Heart left ventricle (tissue), 16 donors: ENCODE results near the gene FOS. TPM values are rescaled to one million over a fixed set of nuclear protein-coding genes. Genes with fewer than 3 reads are reported as not detected.

Experiments
- ATAC-seq, 4 donors: fragments of 200-7000 bp; cut with Tn5 transposase; one replicate each; pipeline ENCODE4 v1.9.1; 2020 to 2022; ENCODE audit warnings: moderate library complexity in 4 of 4, mild to moderate bottlenecking in 3 of 4, moderate number of reproducible peaks in 1 of 4
- DNase-seq, 5 donors: peaks; one replicate each; pipeline ENCODE4 v3.0.0-alpha.2; 2020
- H3K27ac ChIP-seq, 12 donors: fragments of 200-600 bp; sonication (generic) in 4 of 12; one replicate each; pipeline versions ENCODE4 v1.5.0 to v1.8.0; 2016 to 2022; ENCODE audit warnings: mild to moderate bottlenecking in 2 of 12
- H3K27me3 ChIP-seq, 9 donors: fragments of 200-600 bp; sonication (generic) in 2 of 9; one replicate each; pipeline versions ENCODE4 v1.5.1 to v1.8.0; 2016 to 2022; ENCODE audit warnings: mild to moderate bottlenecking in 3 of 9
- H3K36me3 ChIP-seq, 9 donors: fragments of 200-600 bp; sonication (generic) in 2 of 9; one replicate each; pipeline versions ENCODE4 v1.5.0 to v1.8.0; 2018 to 2022; ENCODE audit warnings: mild to moderate bottlenecking in 2 of 9
- H3K4me1 ChIP-seq, 12 donors: fragments of 200-600 bp; sonication (generic) in 4 of 12; one replicate each; pipeline versions ENCODE4 v1.5.0 to v1.8.0; 2016 to 2022; ENCODE audit warnings: mild to moderate bottlenecking in 3 of 12
- H3K4me3 ChIP-seq, 12 donors: fragments of 200-600 bp; sonication (generic) in 4 of 12; one replicate each; pipeline versions ENCODE4 v1.5.0 to v1.8.0; 2017 to 2022; ENCODE audit warnings: mild to moderate bottlenecking in 9 of 12, moderate library complexity in 4 of 12
- H3K9me3 ChIP-seq, 12 donors: fragments of 200-600 bp; sonication (generic) in 4 of 12; one replicate each; pipeline versions ENCODE4 v1.5.0 to v1.8.0; 2016 to 2022; ENCODE audit warnings: mild to moderate bottlenecking in 1 of 12
- CTCF ChIP-seq, 12 donors: fragments of 200-600 bp; sonication (generic) in 4 of 12; IDR thresholded peaks; one replicate each; pipeline versions ENCODE4 v1.5.0 to v1.8.0; 2018 to 2022; ENCODE audit warnings: antibody characterized with exemption in 12 of 12, mild to moderate bottlenecking in 5 of 12
- POLR2A ChIP-seq, 2 donors: fragments of 450-650 bp; IDR thresholded peaks; one replicate each; pipeline ENCODE4 v1.6.1; 2017; ENCODE audit warnings: antibody characterized with exemption in 2 of 2, mild to moderate bottlenecking in 2 of 2, moderate library complexity in 2 of 2
- WGBS, 4 donors: extraction: QIAGEN DNeasy Blood & Tissue Kit in 2 of 4; methylation state at CpG; one replicate each; pipeline versions ENCODE4 v1.1.5 to v1.1.7; 2013 to 2018; 5-methylcytosine and 5-hydroxymethylcytosine counted together
- intact Hi-C, 10 donors: fragments of 100-400 bp; cut with DNase I; formaldehyde crosslinking; loops; one replicate each; pipeline versions ENCODE4 v1.11.1 to v1.14.2; 2022
- polyA plus RNA-seq, 2 donors: library from polyadenylated mRNA; stranded (reverse); fragments of 200-250 nt; gene quantifications; one replicate each; pipeline ENCODE4 v1.2.3, GENCODE V29; 2013
- total RNA-seq, 9 donors: library from RNA; depleted of rRNA in 2 of 9; stranded (reverse); fragments of >200 nt in 2 of 9; fragmentation: NEBNext Ultra II Directional in 3 of 9; extraction: Animal tissue kit (Norgen Biotek cat#: 25700) in 3 of 9; gene quantifications; one replicate each; pipeline versions ENCODE4 v1.1.0 to v1.2.4, GENCODE V29; 2016 to 2023
- donor health status: ischemic (EF 13 %, LVEDD 7.1; RV severe dilation, severe dysfunction).
- donor health status: healthy with polysubstance abuse.
- donor health status: DM: no; HTN: yes; CAD: no.
- donor health status: DM: no; HTN: no; CAD: no.
- donor health status: ischemic (EF 25% LVEDD 6.9; RV normal size, moderate dysfunction).
- donor health status: ischemic (EF 25% LVEDD 5.7; RV mildly dilated, moderate dysfunction).
- donor health status: healthy.
- donor health status: DM: yes; HTN: yes; CAD: no.
- donor health status: ischemic (EF 35%, LVEDD 5.7; RV mildly dilated, moderate dysfunction).
- donor health status: nonischemic (EF 11% LVEDD 7.7; RV severe dilation, severe dysfunction).
- donor health status: DM: yes; HTN: yes; CAD: no.
- donor health status: PGD.
- donor health status: ischemic (EF 29% LVEDD 5.4; RV normal size, mild dysfunction).
- donor health status: nonischemic (EF 23%, LVEDD 6.1; RV moderate dilation, normal function).

The FOS gene
- total and polyA plus RNA-seq, 11 donors: 6.5 to 549 (median 28.6) TPM

GRCh38 chr14:75279153-75279762 lies 630 bp downstream of the FOS start:
- peak; percentile 9 to 48 (median 40) for ATAC-seq
- TF ChIP-seq POLR2A (IDR thresholded peaks at IDR 0.05) (no peak), CTCF (IDR thresholded peaks at IDR 0.05) (no peak)
- H3K27ac ChIP-seq: peak overlapping the region; percentile 91 to 100 (median 99)
- H3K4me1 ChIP-seq: peaks cover 6 to 71% (median 28%) of the 10 kb centered on the region in 12 donors
- H3K9me3 ChIP-seq: no peaks in the 10 kb centered on the region
- H3K27me3 ChIP-seq: no peaks in the 10 kb centered on the region
- H3K4me3 ChIP-seq: peak overlapping the region; percentile 56 to 98 (median 88)
- peak; percentile 82 to 90 (median 84) for DNase-seq
- H3K36me3 ChIP-seq: peaks cover 0 to 29% (median 18%) of the 10 kb centered on the region in 9 donors
- 0% methylated on average over 22 to 38 of the region's 38 CpGs for WGBS, 4 donors
- intact Hi-C loops: loop anchor here in 4 of 10 donors (2.0 to 5.0 kb wide), 3 partner anchors 16 to 132 kb away; partner anchors contain the start of gene TMED10 (in 3 of the 4)

GRCh38 chr14:75279763-75280290 lies 1.2 kb downstream of the FOS start:
- H3K9me3 ChIP-seq: no peaks in the 10 kb centered on the region
- TF ChIP-seq POLR2A (IDR thresholded peaks at IDR 0.05) (no peak), CTCF (IDR thresholded peaks at IDR 0.05) (no peak)
- peak overlapping the region; percentile 56 to 98 (median 88) for H3K4me3 ChIP-seq
- H3K4me1 ChIP-seq: peaks cover 6 to 70% (median 28%) of the 10 kb centered on the region in 12 donors
- peak in 2 of 5 donors; percentile 45 to 64 for DNase-seq
- H3K27me3 ChIP-seq: no peaks in the 10 kb centered on the region
- peaks cover 0 to 29% (median 18%) of the 10 kb centered on the region in 9 donors for H3K36me3 ChIP-seq
- peak overlapping the region in 10 of 12 donors; percentile 91 to 100 (median 99) for H3K27ac ChIP-seq
- intact Hi-C loops: loop anchor here in 4 of 10 donors (2.0 to 5.0 kb wide), 3 partner anchors 15 to 133 kb away; partner anchors contain the start of gene TMED10 (in 3 of the 4)
- no peak for ATAC-seq
- WGBS, 4 donors: 12 to 22% (median 14%) methylated on average over 22 to 26 of the region's 26 CpGs

- no peak for ATAC-seq
- peak overlapping the region in 7 of 12 donors; percentile 91 to 100 (median 99) for H3K27ac ChIP-seq
- peaks cover 6 to 67% (median 28%) of the 10 kb centered on the region in 12 donors for H3K4me1 ChIP-seq
- TF ChIP-seq POLR2A (IDR thresholded peaks at IDR 0.05) (no peak), CTCF (IDR thresholded peaks at IDR 0.05) (no peak)
- WGBS, 4 donors: 85 to 93% (median 88%) methylated on average over 7 of the region's 7 CpGs
- no peaks in the 10 kb centered on the region for H3K27me3 ChIP-seq
- H3K36me3 ChIP-seq: peaks cover 0 to 29% (median 18%) of the 10 kb centered on the region in 9 donors
- DNase-seq: no peak
- peak overlapping the region; percentile 56 to 98 (median 88) for H3K4me3 ChIP-seq
- intact Hi-C loops: no loop called here
- H3K9me3 ChIP-seq: no peaks in the 10 kb centered on the region
These were observed 1.7 kb downstream of the FOS start for GRCh38 chr14:75280291-75280830.
